ENCODE data around the gene DBH. TPM values are rescaled to one million over a fixed set of nuclear protein-coding genes. Genes with fewer than 3 reads are reported as not detected.

The DBH gene
- polyA plus RNA-seq, 3 donors: not detected

- Histone ChIP-seq H2AFZ (ENCODE audit: insufficient read depth, low read depth, low read length, poor library complexity, severe bottlenecking) (no peak overlapping the region), H3K27me3 (ENCODE audit: control insufficient read depth in 2 of 2, insufficient read depth in 2 of 2, low read length in 2 of 2) (peaks cover 0 to 19% of the 10 kb centered on the region in 2 donors), H3K9me3 (replicated peaks in 1 of 2; ENCODE audit: control insufficient read depth in 1 of 2, insufficient read depth in 1 of 2, low read length in 2 of 2) (no peaks in the 10 kb centered on the region), H3K4me3 (replicated peaks in 1 of 3; ENCODE audit: low read depth in 2 of 3, low read length in 3 of 3) (no peak overlapping the region), H3K4me2 (replicated peaks; ENCODE audit: extremely low read depth, low read length, poor library complexity, severe bottlenecking) (no peak overlapping the region), H4K20me1 (ENCODE audit: insufficient read depth, low read length) (no peaks in the 10 kb centered on the region), H3K79me2 (ENCODE audit: insufficient read depth, low read length) (no peaks in the 10 kb centered on the region), H3K9ac (ENCODE audit: insufficient read depth, low read length, poor library complexity, severe bottlenecking) (no peak overlapping the region), H3K27ac (ENCODE audit: low read depth in 1 of 2, low read length in 2 of 2) (no peak overlapping the region), H3K4me1 (ENCODE audit: control insufficient read depth in 1 of 2, insufficient read depth in 2 of 2, low read length in 2 of 2) (no peaks in the 10 kb centered on the region), H3K36me3 (replicated peaks in 1 of 2; ENCODE audit: control insufficient read depth in 1 of 2, insufficient read depth in 2 of 2, low read length in 2 of 2) (no peaks in the 10 kb centered on the region)
- intact Hi-C loops (cut with micrococcal nuclease): no loop called here
- DNase-seq: no peak
- peaks cover 0 to 8% (median 0%) of the 10 kb centered on the region in 7 donors for H3K9me3 Mint-ChIP-seq
- TF ChIP-seq, protein P1, sequence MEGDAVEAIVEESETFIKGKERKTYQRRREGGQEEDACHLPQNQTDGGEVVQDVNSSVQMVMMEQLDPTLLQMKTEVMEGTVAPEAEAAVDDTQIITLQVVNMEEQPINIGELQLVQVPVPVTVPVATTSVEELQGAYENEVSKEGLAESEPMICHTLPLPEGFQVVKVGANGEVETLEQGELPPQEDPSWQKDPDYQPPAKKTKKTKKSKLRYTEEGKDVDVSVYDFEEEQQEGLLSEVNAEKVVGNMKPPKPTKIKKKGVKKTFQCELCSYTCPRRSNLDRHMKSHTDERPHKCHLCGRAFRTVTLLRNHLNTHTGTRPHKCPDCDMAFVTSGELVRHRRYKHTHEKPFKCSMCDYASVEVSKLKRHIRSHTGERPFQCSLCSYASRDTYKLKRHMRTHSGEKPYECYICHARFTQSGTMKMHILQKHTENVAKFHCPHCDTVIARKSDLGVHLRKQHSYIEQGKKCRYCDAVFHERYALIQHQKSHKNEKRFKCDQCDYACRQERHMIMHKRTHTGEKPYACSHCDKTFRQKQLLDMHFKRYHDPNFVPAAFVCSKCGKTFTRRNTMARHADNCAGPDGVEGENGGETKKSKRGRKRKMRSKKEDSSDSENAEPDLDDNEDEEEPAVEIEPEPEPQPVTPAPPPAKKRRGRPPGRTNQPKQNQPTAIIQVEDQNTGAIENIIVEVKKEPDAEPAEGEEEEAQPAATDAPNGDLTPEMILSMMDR (IDR thresholded peaks at IDR 0.05): no peak
- WGBS (ENCODE audit: insufficient coverage): 12% methylated on average over 40 of the region's 41 CpGs
- H3K36me3 Mint-ChIP-seq: no peaks in the 10 kb centered on the region
- no peaks in the 10 kb centered on the region for H3K4me1 Mint-ChIP-seq
- no peak overlapping the region for H3K27ac Mint-ChIP-seq
- no peak overlapping the region for H3K4me3 Mint-ChIP-seq
- peaks cover 21 to 42% (median 33%) of the 10 kb centered on the region in 3 donors for H3K27me3 Mint-ChIP-seq (ENCODE audit: low read depth in 3 of 3)
These were observed 27.3 kb upstream of the DBH start for GRCh38 chr9:133608889-133609288.

GRCh38 chr9:133609311-133610098 lies 26.7 kb upstream of the DBH start, which contains the start of gene FAM163B:
Gene FAM163B, minus strand, starts transcription at chr9:133609389. Its CDS starts 29,166 bp downstream, at chr9:133580223.
- Histone ChIP-seq H3K4me3 (replicated peaks in 1 of 3; ENCODE audit: low read depth in 2 of 3, low read length in 3 of 3) (no peak within 1 kb of the TSS), H3K36me3 (replicated peaks in 1 of 2; ENCODE audit: control insufficient read depth in 1 of 2, insufficient read depth in 2 of 2, low read length in 2 of 2) (no peaks in the 10 kb centered on the region), H3K27me3 (ENCODE audit: control insufficient read depth in 2 of 2, insufficient read depth in 2 of 2, low read length in 2 of 2) (peaks cover 0 to 19% of the 10 kb centered on the region in 2 donors), H3K27ac (ENCODE audit: low read depth in 1 of 2, low read length in 2 of 2) (no peak within 1 kb of the TSS), H3K4me1 (ENCODE audit: control insufficient read depth in 1 of 2, insufficient read depth in 2 of 2, low read length in 2 of 2) (no peaks in the 10 kb centered on the region), H3K79me2 (ENCODE audit: insufficient read depth, low read length) (no peaks in the 10 kb centered on the region), H3K9ac (ENCODE audit: insufficient read depth, low read length, poor library complexity, severe bottlenecking) (no peak within 1 kb of the TSS), H2AFZ (ENCODE audit: insufficient read depth, low read depth, low read length, poor library complexity, severe bottlenecking) (no peak within 1 kb of the TSS), H4K20me1 (ENCODE audit: insufficient read depth, low read length) (no peaks in the 10 kb centered on the region), H3K4me2 (replicated peaks; ENCODE audit: extremely low read depth, low read length, poor library complexity, severe bottlenecking) (no peak within 1 kb of the TSS), H3K9me3 (replicated peaks in 1 of 2; ENCODE audit: control insufficient read depth in 1 of 2, insufficient read depth in 1 of 2, low read length in 2 of 2) (no peaks in the 10 kb centered on the region)
- DNase-seq: no peak
- no peak within 1 kb of the TSS for H3K27ac Mint-ChIP-seq
- 10% methylated on average over 46 of the region's 61 CpGs for WGBS (ENCODE audit: insufficient coverage)
- peak within 1 kb of the TSS in 1 of 2 donors; percentile 48 for H3K4me3 Mint-ChIP-seq
- H3K4me1 Mint-ChIP-seq: no peaks in the 10 kb centered on the region
- peaks cover 0 to 8% (median 0%) of the 10 kb centered on the region in 7 donors for H3K9me3 Mint-ChIP-seq
- intact Hi-C loops (cut with micrococcal nuclease): no loop called here
- H3K27me3 Mint-ChIP-seq (ENCODE audit: low read depth in 3 of 3): peaks cover 21 to 41% (median 33%) of the 10 kb centered on the region in 3 donors
- TF ChIP-seq, protein P1 (IDR thresholded peaks at IDR 0.05): no peak
- H3K36me3 Mint-ChIP-seq: no peaks in the 10 kb centered on the region

Data from CD14-positive monocyte (primary cell).